ENCODE measurements around the gene PUSL1. TPM values are rescaled to one million over a fixed set of nuclear protein-coding genes. Genes with fewer than 3 reads are reported as not detected.
A peak's percentile ranks its signal among the peaks of the same experiment; 100 is the strongest.

Gene PUSL1
- total RNA-seq, 1 donor from 2014 or later, result 45.5 TPM

DNA sequence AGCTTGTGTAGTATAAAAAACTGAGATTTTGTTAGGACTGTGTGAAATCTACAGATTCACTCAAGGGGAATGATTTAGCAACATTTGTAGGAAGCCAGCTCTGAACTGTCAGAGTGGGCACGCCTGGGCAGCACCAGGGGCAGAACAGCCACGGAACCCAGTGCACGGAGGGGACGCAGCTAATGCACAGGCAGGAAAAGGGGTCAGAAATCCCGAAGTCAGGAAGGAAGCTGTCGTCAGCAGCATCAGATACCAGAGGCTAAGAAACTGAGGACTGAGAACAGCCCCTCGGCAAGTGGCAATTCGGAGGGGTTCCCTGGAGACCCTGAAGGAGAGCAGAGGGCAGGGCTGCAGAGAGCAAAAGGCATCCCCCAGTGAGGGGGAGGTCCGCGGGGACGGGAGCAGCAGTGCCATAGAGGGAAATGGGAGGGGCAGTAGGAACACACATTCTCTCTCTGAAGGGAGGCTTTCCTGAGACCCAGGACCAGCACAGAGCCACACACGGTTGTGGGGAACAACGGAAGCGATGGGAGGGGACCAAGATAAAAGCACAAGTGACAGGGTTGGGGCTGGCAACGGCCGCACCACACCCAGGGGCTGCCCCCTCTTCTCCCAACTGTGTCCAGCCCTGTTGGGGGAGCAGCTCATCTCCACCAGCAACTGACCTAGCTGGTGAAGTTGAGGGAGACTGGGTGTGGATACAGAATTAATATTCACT, 47.4 kb upstream of the PUSL1 start:
- TF ChIP-seq, protein P1, sequence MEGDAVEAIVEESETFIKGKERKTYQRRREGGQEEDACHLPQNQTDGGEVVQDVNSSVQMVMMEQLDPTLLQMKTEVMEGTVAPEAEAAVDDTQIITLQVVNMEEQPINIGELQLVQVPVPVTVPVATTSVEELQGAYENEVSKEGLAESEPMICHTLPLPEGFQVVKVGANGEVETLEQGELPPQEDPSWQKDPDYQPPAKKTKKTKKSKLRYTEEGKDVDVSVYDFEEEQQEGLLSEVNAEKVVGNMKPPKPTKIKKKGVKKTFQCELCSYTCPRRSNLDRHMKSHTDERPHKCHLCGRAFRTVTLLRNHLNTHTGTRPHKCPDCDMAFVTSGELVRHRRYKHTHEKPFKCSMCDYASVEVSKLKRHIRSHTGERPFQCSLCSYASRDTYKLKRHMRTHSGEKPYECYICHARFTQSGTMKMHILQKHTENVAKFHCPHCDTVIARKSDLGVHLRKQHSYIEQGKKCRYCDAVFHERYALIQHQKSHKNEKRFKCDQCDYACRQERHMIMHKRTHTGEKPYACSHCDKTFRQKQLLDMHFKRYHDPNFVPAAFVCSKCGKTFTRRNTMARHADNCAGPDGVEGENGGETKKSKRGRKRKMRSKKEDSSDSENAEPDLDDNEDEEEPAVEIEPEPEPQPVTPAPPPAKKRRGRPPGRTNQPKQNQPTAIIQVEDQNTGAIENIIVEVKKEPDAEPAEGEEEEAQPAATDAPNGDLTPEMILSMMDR (IDR thresholded peaks at IDR 0.05; ENCODE audit: partially characterized antibody, unreplicated experiment), result no peak

DNA sequence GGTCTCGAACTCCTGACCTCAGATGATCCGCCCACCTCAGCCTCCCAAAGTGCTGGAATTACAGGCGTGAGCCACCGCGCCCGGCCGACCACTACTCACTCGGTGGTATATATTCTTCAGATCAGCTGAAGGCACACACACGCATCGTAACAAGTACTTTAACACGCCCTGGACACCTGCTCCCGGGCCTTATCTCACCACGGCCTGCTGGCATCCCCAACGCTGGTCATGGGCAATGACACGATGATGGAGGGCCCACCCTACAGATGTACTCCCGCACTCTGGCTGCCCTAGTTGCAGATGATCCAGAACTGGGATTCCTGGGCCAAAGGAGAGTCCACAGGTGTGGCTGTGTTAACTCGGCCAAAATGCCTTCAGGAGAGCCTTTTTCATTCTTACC, 46.3 kb upstream of the PUSL1 start:
- peaks cover 17% of the 10 kb centered on the region for H3K4me1 Mint-ChIP-seq (ENCODE audit: low read depth, unreplicated experiment)
- TF ChIP-seq, protein P1 (IDR thresholded peaks at IDR 0.05; ENCODE audit: partially characterized antibody, unreplicated experiment), result no peak
- no peak for DNase-seq
- H3K36me3 Mint-ChIP-seq (ENCODE audit: unreplicated experiment), result no peaks in the 10 kb centered on the region
- H3K4me3 Mint-ChIP-seq (ENCODE audit: unreplicated experiment), result no peak overlapping the region
- H3K27ac Mint-ChIP-seq (ENCODE audit: unreplicated experiment), result no peak overlapping the region
- peaks cover 15% of the 10 kb centered on the region for H3K9me3 Mint-ChIP-seq (ENCODE audit: unreplicated experiment)
- H3K27me3 Mint-ChIP-seq (ENCODE audit: unreplicated experiment), result peaks cover 7% of the 10 kb centered on the region

More for the DNA sequence above, 47.4 kb upstream of the PUSL1 start:
- peak; percentile 38 for DNase-seq
- Mint-ChIP-seq H3K27me3 (ENCODE audit: unreplicated experiment) (peaks cover 7% of the 10 kb centered on the region), H3K4me3 (ENCODE audit: unreplicated experiment) (peak overlapping the region; percentile 61), H3K4me1 (ENCODE audit: low read depth, unreplicated experiment) (peaks cover 21% of the 10 kb centered on the region), H3K36me3 (ENCODE audit: unreplicated experiment) (no peaks in the 10 kb centered on the region), H3K27ac (ENCODE audit: unreplicated experiment) (peak overlapping the region; percentile 56), H3K9me3 (ENCODE audit: unreplicated experiment) (peaks cover 14% of the 10 kb centered on the region)

DNA sequence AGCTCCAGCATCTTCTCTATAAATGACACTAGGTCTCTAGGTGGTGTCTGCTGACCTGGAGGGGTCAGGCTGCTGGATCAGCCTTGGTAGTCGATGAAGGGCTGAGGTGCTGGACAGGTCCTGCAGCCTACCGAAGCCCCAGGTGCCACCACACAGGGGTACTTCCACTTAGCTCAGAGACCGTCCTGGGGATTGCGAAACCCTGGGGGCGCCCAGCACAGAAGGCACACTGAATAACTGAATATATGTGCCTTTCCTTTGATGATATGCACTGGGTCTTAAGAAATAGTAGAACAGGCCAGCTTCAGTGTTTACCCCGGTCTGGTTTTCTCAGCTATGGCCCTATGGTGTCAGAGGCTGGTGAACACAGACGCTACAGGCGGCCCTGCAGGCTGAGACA, 45.6 kb upstream of the PUSL1 start:
- Mint-ChIP-seq H3K36me3 (ENCODE audit: unreplicated experiment) (no peaks in the 10 kb centered on the region), H3K27me3 (ENCODE audit: unreplicated experiment) (peaks cover 5% of the 10 kb centered on the region), H3K9me3 (ENCODE audit: unreplicated experiment) (peaks cover 15% of the 10 kb centered on the region), H3K4me1 (ENCODE audit: low read depth, unreplicated experiment) (peaks cover 17% of the 10 kb centered on the region), H3K4me3 (ENCODE audit: unreplicated experiment) (no peak overlapping the region), H3K27ac (ENCODE audit: unreplicated experiment) (no peak overlapping the region)
- TF ChIP-seq, protein P1 (IDR thresholded peaks at IDR 0.05; ENCODE audit: partially characterized antibody, unreplicated experiment), result no peak
- DNase-seq, result no peak

DNA sequence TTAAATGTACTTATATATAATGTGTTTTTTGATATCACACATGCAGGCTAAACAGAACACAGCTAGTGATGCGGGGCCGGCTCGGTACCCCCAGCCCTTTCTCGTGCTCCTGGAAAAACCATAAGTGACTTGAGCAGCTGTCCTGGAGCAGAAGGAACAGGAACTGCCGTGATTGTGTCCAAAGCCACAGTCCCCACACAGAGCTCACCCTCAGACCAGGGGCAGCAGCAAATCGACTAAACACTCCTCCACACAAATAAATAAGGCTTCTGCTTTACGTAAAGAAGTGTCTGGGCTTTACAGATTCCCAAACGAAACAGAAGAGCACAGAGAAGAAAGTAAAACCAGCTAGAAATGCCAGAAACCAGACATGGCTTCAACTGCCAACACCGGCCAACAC, 44.4 kb upstream of the PUSL1 start:
- H3K27ac Mint-ChIP-seq (ENCODE audit: unreplicated experiment), result no peak overlapping the region
- TF ChIP-seq, protein P1 (IDR thresholded peaks at IDR 0.05; ENCODE audit: partially characterized antibody, unreplicated experiment), result no peak
- no peak overlapping the region for H3K4me3 Mint-ChIP-seq (ENCODE audit: unreplicated experiment)
- DNase-seq, result no peak
- H3K4me1 Mint-ChIP-seq (ENCODE audit: low read depth, unreplicated experiment), result peaks cover 17% of the 10 kb centered on the region
- H3K9me3 Mint-ChIP-seq (ENCODE audit: unreplicated experiment), result peaks cover 12% of the 10 kb centered on the region
- H3K27me3 Mint-ChIP-seq (ENCODE audit: unreplicated experiment), result peaks cover 4% of the 10 kb centered on the region
- H3K36me3 Mint-ChIP-seq (ENCODE audit: unreplicated experiment), result no peaks in the 10 kb centered on the region

DNA sequence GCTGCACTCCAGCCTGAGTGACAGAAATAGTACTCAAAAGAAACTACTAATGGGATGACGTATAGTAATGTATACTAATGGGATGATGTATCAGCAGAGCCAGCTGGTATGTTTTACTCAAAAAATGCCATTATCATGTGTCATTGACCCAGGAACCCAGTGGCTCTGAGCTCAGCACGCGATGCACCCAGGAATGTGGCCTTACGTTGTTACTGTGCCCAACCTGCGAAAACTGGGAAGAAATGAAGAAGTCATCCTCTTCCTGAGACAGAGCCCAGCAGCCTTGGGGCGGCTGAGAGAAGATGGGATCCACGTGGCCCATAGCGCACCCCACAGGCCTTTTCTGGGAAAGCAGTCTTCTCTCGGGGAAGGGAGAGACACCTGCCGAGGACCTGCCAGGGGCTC, 43.5 kb upstream of the PUSL1 start:
- peaks cover 8% of the 10 kb centered on the region for H3K9me3 Mint-ChIP-seq (ENCODE audit: unreplicated experiment)
- peak overlapping the region; percentile 19 for H3K4me3 Mint-ChIP-seq (ENCODE audit: unreplicated experiment)
- no peaks in the 10 kb centered on the region for H3K36me3 Mint-ChIP-seq (ENCODE audit: unreplicated experiment)
- peaks cover 4% of the 10 kb centered on the region for H3K27me3 Mint-ChIP-seq (ENCODE audit: unreplicated experiment)
- peaks cover 16% of the 10 kb centered on the region for H3K4me1 Mint-ChIP-seq (ENCODE audit: low read depth, unreplicated experiment)
- peak; percentile 53 for DNase-seq
- no peak overlapping the region for H3K27ac Mint-ChIP-seq (ENCODE audit: unreplicated experiment)
- TF ChIP-seq, protein P1 (IDR thresholded peaks at IDR 0.05; ENCODE audit: partially characterized antibody, unreplicated experiment), result peak; percentile 10

Data from glutamatergic neuron (in vitro differentiated cells).